H9 (cell line): ENCODE measurements around the gene ZNF530. TPM values are rescaled to one million over a fixed set of nuclear protein-coding genes. Genes with fewer than 3 reads are reported as not detected.
A peak's percentile ranks its signal among the peaks of the same experiment; 100 is the strongest.

Source experiments
- DNase-seq: peaks from one replicate; pipeline ENCODE4 v3.0.0-alpha.2; 2017
- H2AFZ ChIP-seq: one replicate; pipeline ENCODE4 v1.6.1; 2013; ENCODE audit warnings: mild to moderate bottlenecking, low read length, control low read depth, moderate library complexity
- H2AK5ac ChIP-seq: 2 replicates; pipeline ENCODE4 v1.6.1; 2013; ENCODE audit warnings: low read length, control low read depth, mixed read lengths; ENCODE audit not compliant: insufficient read length
- H2BK120ac ChIP-seq: one replicate; pipeline ENCODE4 v1.6.1; 2013; ENCODE audit warnings: low read depth, mild to moderate bottlenecking, low read length, control low read depth, inconsistent platforms; ENCODE audit not compliant: poor library complexity, severe bottlenecking
- H2BK12ac ChIP-seq: 2 replicates; pipeline ENCODE4 v1.6.1; 2013; ENCODE audit warnings: low read length, control low read depth, mixed read lengths, low read depth; ENCODE audit not compliant: insufficient read length
- H2BK15ac ChIP-seq: 2 replicates; pipeline ENCODE4 v1.6.1; 2013; ENCODE audit warnings: low read depth, low read length, control low read depth
- H2BK20ac ChIP-seq: one replicate; pipeline ENCODE4 v1.6.1; 2013; ENCODE audit warnings: low read depth, mild to moderate bottlenecking, low read length, control low read depth, inconsistent platforms; ENCODE audit not compliant: poor library complexity, severe bottlenecking
- H2BK5ac ChIP-seq: 2 replicates; pipeline ENCODE4 v1.6.1; 2013; ENCODE audit warnings: low read length, control low read depth, mixed read lengths; ENCODE audit not compliant: insufficient read length
- H3K14ac ChIP-seq: 2 replicates; pipeline ENCODE4 v1.6.1; 2013; ENCODE audit warnings: low read length, control low read depth; ENCODE audit not compliant: insufficient read depth
- H3K18ac ChIP-seq: 2 replicates; pipeline ENCODE4 v1.6.1; 2013; ENCODE audit warnings: low read depth, mild to moderate bottlenecking, mixed read lengths, low read length, control low read depth; ENCODE audit not compliant: insufficient read length
- H3K23ac ChIP-seq: 2 replicates; pipeline ENCODE4 v1.6.1; 2013; ENCODE audit warnings: low read length, control low read depth, mixed read lengths, low read depth; ENCODE audit not compliant: insufficient read length
- H3K23me2 ChIP-seq: 2 replicates; pipeline ENCODE4 v1.6.1; 2013; ENCODE audit warnings: low read depth, mild to moderate bottlenecking, mixed read lengths, low read length, control low read depth; ENCODE audit not compliant: insufficient read length, poor library complexity, severe bottlenecking
- H3K27ac ChIP-seq: 2 replicates; pipeline ENCODE4 v1.5.1; 2013; ENCODE audit warnings: low read length, control low read depth, mixed read lengths, low read depth; ENCODE audit not compliant: insufficient read length
- H3K27me3 ChIP-seq: 2 replicates; pipeline ENCODE4 v1.6.1; 2013; ENCODE audit warnings: low read length, control low read depth, inconsistent platforms; ENCODE audit not compliant: insufficient read depth
- H3K4ac ChIP-seq: 2 replicates; pipeline ENCODE4 v1.6.1; 2013; ENCODE audit warnings: low read depth, mild to moderate bottlenecking, control low read depth, inconsistent platforms, low read length, moderate library complexity
- H3K4me1 ChIP-seq: 2 replicates; pipeline ENCODE4 v1.6.1; 2013; ENCODE audit warnings: low read length, control low read depth, inconsistent platforms; ENCODE audit not compliant: insufficient read depth
- H3K4me2 ChIP-seq: 2 replicates; pipeline ENCODE4 v1.6.1; 2013; ENCODE audit warnings: low read length, control low read depth, mixed read lengths; ENCODE audit not compliant: insufficient read length, insufficient read depth
- H3K56ac ChIP-seq: 2 replicates; pipeline ENCODE4 v1.6.1; 2013; ENCODE audit warnings: low read depth, mild to moderate bottlenecking, mixed read lengths, low read length, control low read depth; ENCODE audit not compliant: insufficient read length
- H3K79me1 ChIP-seq: 2 replicates; pipeline ENCODE4 v1.6.1; 2013; ENCODE audit warnings: low read depth, mild to moderate bottlenecking, moderate library complexity, low read length, control low read depth, inconsistent platforms; ENCODE audit not compliant: insufficient read depth, poor library complexity, severe bottlenecking
- H3K79me2 ChIP-seq: 2 replicates; pipeline ENCODE4 v1.6.1; 2013; ENCODE audit warnings: low read length, control low read depth, inconsistent platforms; ENCODE audit not compliant: insufficient read depth
- H3K9ac ChIP-seq: 2 replicates; pipeline ENCODE4 v1.6.1; 2013; ENCODE audit warnings: low read length, control low read depth, mixed read lengths; ENCODE audit not compliant: insufficient read length; ENCODE audit errors: extremely low read depth
- H3K9me3 ChIP-seq: one replicate; pipeline ENCODE4 v1.6.1; 2013; ENCODE audit warnings: low read depth, low read length, inconsistent platforms; ENCODE audit not compliant: control insufficient read depth
- H3T11ph ChIP-seq: one replicate; pipeline ENCODE4 v1.6.1; 2013; ENCODE audit warnings: mild to moderate bottlenecking, low read length, control low read depth, inconsistent platforms
- H4K20me1 ChIP-seq: one replicate; pipeline ENCODE4 v1.6.1; 2013; ENCODE audit not compliant: control insufficient read depth, insufficient read length, insufficient read depth
- H4K5ac ChIP-seq: 2 replicates; pipeline ENCODE4 v1.6.1; 2013; ENCODE audit warnings: low read depth, mild to moderate bottlenecking, mixed read lengths, low read length, control low read depth; ENCODE audit not compliant: insufficient read length
- H4K8ac ChIP-seq: replicated peaks from 2 replicates; pipeline ENCODE4 v1.6.1; 2013; ENCODE audit warnings: low read length, control low read depth, mixed read lengths, low read depth; ENCODE audit not compliant: insufficient read length
- H4K91ac ChIP-seq: 2 replicates; pipeline ENCODE4 v1.6.1; 2013; ENCODE audit warnings: low read depth, mild to moderate bottlenecking, moderate library complexity, mixed read lengths, low read length, control low read depth; ENCODE audit not compliant: insufficient read length
- H3K27ac Mint-ChIP-seq, 3 experiments: 2 replicates in 2 of 3; 3 replicates in 1 of 3; pipeline ENCODE4 v1.8.0; 2020 to 2021; ENCODE audit warnings: mixed read lengths in 3 of 3, mild to moderate bottlenecking in 1 of 3, moderate library complexity in 1 of 3
- H3K27me3 Mint-ChIP-seq: 2 replicates; pipeline ENCODE4 v1.8.0; 2021; ENCODE audit warnings: low read depth, mild to moderate bottlenecking, moderate library complexity, mixed read lengths
- H3K36me3 Mint-ChIP-seq, 3 experiments: 2 replicates in 2 of 3; 3 replicates in 1 of 3; pipeline ENCODE4 v1.8.0; 2020 to 2021; ENCODE audit warnings: low read depth in 3 of 3, mixed read lengths in 3 of 3; ENCODE audit not compliant: insufficient read depth in 1 of 3
- H3K4me1 Mint-ChIP-seq, 2 experiments: 2 replicates each; pipeline ENCODE4 v1.8.0; 2020; ENCODE audit warnings: mixed read lengths in 2 of 2
- H3K4me3 Mint-ChIP-seq, 2 experiments: 2 replicates in 1 of 2; 3 replicates in 1 of 2; pipeline ENCODE4 v1.8.0; 2020 to 2021; ENCODE audit warnings: mild to moderate bottlenecking in 2 of 2, mixed read lengths in 2 of 2, moderate library complexity in 1 of 2
- H3K9me3 Mint-ChIP-seq, 2 experiments: 2 replicates in 1 of 2; 3 replicates in 1 of 2; pipeline ENCODE4 v1.8.0; 2020; ENCODE audit warnings: mild to moderate bottlenecking in 2 of 2, mixed read lengths in 2 of 2, moderate library complexity in 1 of 2
- CTCF ChIP-seq: fragments of 200-600 bp; sonication (generic); conservative IDR thresholded peaks from 3 replicates; pipeline ENCODE4 v1.8.0; 2021; ENCODE audit warnings: antibody characterized with exemption, mild to moderate bottlenecking
- WGBS: extraction: QIAGEN DNeasy Blood & Tissue Kit; methylation state at CpG from one replicate; pipeline ENCODE4 v1.1.7; 2013; ENCODE audit warnings: missing lambda C conversion rate, low lambda C conversion rate, mixed read lengths; ENCODE audit not compliant: insufficient read length; ENCODE audit errors: extremely low coverage; 5-methylcytosine and 5-hydroxymethylcytosine counted together
- total RNA-seq: library from RNA; stranded (reverse); gene quantifications from 2 replicates; pipeline ENCODE4 v1.2.1, GENCODE V29; 2021

The ZNF530 gene
- total RNA-seq, 1 experiment from 2014 or later = 9.3 TPM

GRCh38 chr19:57651654-57651996 is 51.9 kb downstream of the ZNF530 start:
- no peak overlapping the region for H3K56ac ChIP-seq
- no peak overlapping the region for H4K5ac ChIP-seq
- H2BK120ac ChIP-seq = no peak overlapping the region
- H3K4ac ChIP-seq = no peak overlapping the region
- peaks cover 4% of the 10 kb centered on the region; the same call in 1 of the 2 replicates for H3K4me1 ChIP-seq
- H2BK15ac ChIP-seq = no peak overlapping the region
- H4K8ac ChIP-seq = no peak overlapping the region
- TF ChIP-seq CTCF = peak; percentile 46
- H3K4me2 ChIP-seq = peak overlapping the region; percentile 14
- no peaks in the 10 kb centered on the region for H3K79me2 ChIP-seq
- H3T11ph ChIP-seq = no peak overlapping the region
- H3K9me3 ChIP-seq = no peaks in the 10 kb centered on the region
- peak overlapping the region in 1 of 2 experiments; percentile 43; a peak in 3 of 5 replicates for H3K4me3 Mint-ChIP-seq
- H3K27me3 ChIP-seq = no peaks in the 10 kb centered on the region
- H2BK12ac ChIP-seq = no peak overlapping the region
- H3K36me3 Mint-ChIP-seq = no peaks in the 10 kb centered on the region; a peak in 2 of 7 replicates
- no peak for DNase-seq
- H4K91ac ChIP-seq = no peak overlapping the region
- no peak overlapping the region for H2BK20ac ChIP-seq
- H3K18ac ChIP-seq = no peak overlapping the region
- H3K23me2 ChIP-seq = no peaks in the 10 kb centered on the region
- peaks cover 48% of the 10 kb centered on the region for H3K27me3 Mint-ChIP-seq
- peak overlapping the region in 1 of 3 experiments; percentile 90; a peak in 2 of 7 replicates for H3K27ac Mint-ChIP-seq
- H3K79me1 ChIP-seq = no peaks in the 10 kb centered on the region
- no peak overlapping the region for H3K23ac ChIP-seq
- no peak overlapping the region for H2BK5ac ChIP-seq
- no peak overlapping the region for H3K27ac ChIP-seq
- no peak overlapping the region for H3K14ac ChIP-seq
- H3K4me1 Mint-ChIP-seq = peaks cover 5 to 6% of the 10 kb centered on the region in 2 experiments; a peak in 3 of 4 replicates
- H4K20me1 ChIP-seq = no peaks in the 10 kb centered on the region
- WGBS = no CpG with 5 or more reads among the region's 6 CpGs
- peaks cover 0 to 18% of the 10 kb centered on the region in 2 experiments for H3K9me3 Mint-ChIP-seq
- no peak overlapping the region for H2AK5ac ChIP-seq
- peak overlapping the region; percentile 3 for H2AFZ ChIP-seq
- no peak overlapping the region for H3K9ac ChIP-seq
